Measurements from ENCODE around the gene SDCBP2. TPM values are rescaled to one million over a fixed set of nuclear protein-coding genes. Genes with fewer than 3 reads are reported as not detected.

Gene SDCBP2
- total and polyA plus RNA-seq, 2 of the 8 experiments (the other 6 are each of a cell fraction or from before 2014, with no cell fraction given): 4.2 to 6.7 TPM

DNA sequence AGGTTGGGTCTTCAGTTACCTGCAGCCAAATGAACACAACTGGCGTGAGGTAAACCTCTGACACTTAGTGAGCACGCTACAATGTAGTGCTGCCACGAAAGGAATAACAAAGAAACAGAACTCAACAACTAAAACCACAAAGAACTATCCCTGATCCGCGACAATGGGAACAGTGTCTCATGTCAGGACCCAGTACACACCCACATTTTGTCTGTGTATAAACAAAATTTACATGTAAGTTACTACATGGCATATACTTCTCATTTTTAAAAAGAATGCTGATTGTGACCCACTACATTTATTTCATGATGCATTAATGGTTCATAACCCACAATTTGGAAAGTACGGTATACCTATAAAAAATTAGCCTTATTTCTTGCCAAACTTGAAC, 49.8 kb upstream of the SDCBP2 start:
- H3K36me3 ChIP-seq (ENCODE audit: control insufficient read depth in 2 of 4, insufficient read depth in 4 of 4, low read length in 3 of 4): peaks cover 2 to 7% (median 4%) of the 10 kb centered on the region in 4 experiments; a peak in 6 of 8 replicates
- H2BK15ac ChIP-seq (ENCODE audit: low read length): no peak overlapping the region
- H2AK5ac ChIP-seq (ENCODE audit: low read depth, low read length): no peak overlapping the region
- H3K27ac ChIP-seq (ENCODE audit: low read depth, low read length): no peak overlapping the region
- H3K27me3 ChIP-seq (replicated peaks in 1 of 4; ENCODE audit: control insufficient read depth in 3 of 4, extremely low read depth in 1 of 4, insufficient read depth in 3 of 4, low read length in 3 of 4): no peaks in the 10 kb centered on the region
- H2BK20ac ChIP-seq (ENCODE audit: low read length): no peak overlapping the region
- no peak overlapping the region for H3K4ac ChIP-seq (replicated peaks; ENCODE audit: insufficient read length, low read depth, low read length)
- no peak overlapping the region for H3K4me3 ChIP-seq (ENCODE audit: extremely low read depth in 1 of 4, insufficient read depth in 2 of 4, low read depth in 3 of 4, low read length in 4 of 4)
- H2AFZ ChIP-seq (ENCODE audit: low read length): no peak overlapping the region
- no peak overlapping the region for H3K14ac ChIP-seq (ENCODE audit: insufficient read length)
- H3K18ac ChIP-seq (ENCODE audit: extremely low read depth, low read length): no peak overlapping the region
- FAIRE-seq (no peak), DNase-seq (ENCODE audit: low read depth in 1 of 2, low spot score in 2 of 2) (no peak)
- TF ChIP-seq SP1 (IDR thresholded peaks at IDR 0.05; ENCODE audit: low read depth, low read length) (no peak), TAF7 (optimal IDR thresholded peaks at IDR 0.05; ENCODE audit: borderline replicate concordance, low read depth, low read length) (no peak), NRF1 (IDR thresholded peaks at IDR 0.05; ENCODE audit: low read depth, low read length) (no peak), SIN3A (conservative IDR thresholded peaks at IDR 0.05 in 1 of 2, IDR thresholded peaks at IDR 0.05 in 1 of 2; ENCODE audit: low read depth in 1 of 2, low read length in 2 of 2) (no peak), SIRT6 (IDR thresholded peaks at IDR 0.05; ENCODE audit: low read length) (no peak), CHD2 (IDR thresholded peaks at IDR 0.05; ENCODE audit: low read length) (no peak), POLR2AphosphoS5 (IDR thresholded peaks at IDR 0.05; ENCODE audit: low read depth, low read length) (no peak), PHF8 (conservative IDR thresholded peaks at IDR 0.05; ENCODE audit: low read depth, low read length) (no peak)
- WGBS, 2 experiments (ENCODE audit: extremely low coverage in 1 of 2, insufficient coverage in 1 of 2, insufficient read length in 1 of 2, insufficient replicate concordance in 2 of 2, low coverage in 1 of 2, low lambda C conversion rate in 2 of 2, missing lambda C conversion rate in 1 of 2): 88% methylated on average over 6 of the region's 6 CpGs; no CpG with 5 or more reads in 1 of the 2 experiments
- H3K9me3 ChIP-seq (ENCODE audit: insufficient read depth in 2 of 2, low read depth in 1 of 2, low read length in 1 of 2): no peaks in the 10 kb centered on the region
- H3K4me1 ChIP-seq (replicated peaks in 1 of 4; ENCODE audit: control insufficient read depth in 3 of 4, insufficient read depth in 4 of 4, low read length in 3 of 4): peaks cover 0 to 17% (median 2%) of the 10 kb centered on the region in 4 experiments; a peak in 4 of 7 replicates
- H3K4me2 ChIP-seq (ENCODE audit: insufficient read depth in 1 of 2, low read depth in 2 of 2, low read length in 2 of 2): no peak overlapping the region
- H4K20me1 ChIP-seq (replicated peaks in 1 of 2; ENCODE audit: control insufficient read depth in 1 of 2, insufficient read depth in 2 of 2, low read length in 2 of 2): peaks cover 24 to 52% of the 10 kb centered on the region in 2 experiments
- H3K79me2 ChIP-seq (ENCODE audit: control insufficient read depth in 1 of 2, insufficient read depth in 2 of 2, low read length in 2 of 2): peaks cover 21 to 90% of the 10 kb centered on the region in 2 experiments
- ChIA-PET CTCF (ENCODE audit: partially characterized antibody) (interaction anchor here (0.9 to 1.7 kb wide), 3 partner anchors 18 to 155 kb away, joined by 3 to 5 read pairs (median 3); no protein-coding TSS in a partner anchor), POLR2A (ENCODE audit: partially characterized antibody) (interaction anchor here (1.0 kb wide), 1 partner anchor 13 kb away, joined by 3 read pairs; no protein-coding TSS in a partner anchor)
- no peak overlapping the region for H4K91ac ChIP-seq (replicated peaks; ENCODE audit: insufficient read length, low read length)
- no peak overlapping the region for H2BK12ac ChIP-seq (ENCODE audit: low read depth, low read length)
- H3K56ac ChIP-seq (replicated peaks; ENCODE audit: insufficient read length, low read depth, low read length): no peak overlapping the region
- H3K9ac ChIP-seq (replicated peaks in 1 of 4; ENCODE audit: extremely low read depth in 1 of 4, low read depth in 3 of 4, low read length in 3 of 4): no peak overlapping the region
- H3K79me1 ChIP-seq (ENCODE audit: low read depth, low read length): peaks cover 28% of the 10 kb centered on the region
- no peak overlapping the region for H4K8ac ChIP-seq (ENCODE audit: extremely low read depth, insufficient read depth, low read length)
- no peak overlapping the region for H2BK120ac ChIP-seq (replicated peaks; ENCODE audit: low read depth, low read length)
- H4K5ac ChIP-seq (ENCODE audit: insufficient read length, low read depth, low read length): no peak overlapping the region
- no peak overlapping the region for H3K23ac ChIP-seq (ENCODE audit: insufficient read length)
- no peak overlapping the region for H2BK5ac ChIP-seq (ENCODE audit: low read depth, low read length)
- H3K23me2 ChIP-seq (ENCODE audit: low read depth, low read length): no peaks in the 10 kb centered on the region

Measured in H1 (cell line).